Fibroblast of skin of left quadriceps (primary cell): ENCODE measurements around the gene LAMB1.

Source experiments
- DNase-seq, 2 experiments: peaks; one replicate each; pipeline ENCODE4 v3.0.0-alpha.2; 2013; ENCODE audit warnings: low read depth in 2 of 2

Gene LAMB1

GRCh38 chr7:108017776-108018151 lies 14.8 kb upstream of the LAMB1 start:
- DNase-seq: no peak

DNA sequence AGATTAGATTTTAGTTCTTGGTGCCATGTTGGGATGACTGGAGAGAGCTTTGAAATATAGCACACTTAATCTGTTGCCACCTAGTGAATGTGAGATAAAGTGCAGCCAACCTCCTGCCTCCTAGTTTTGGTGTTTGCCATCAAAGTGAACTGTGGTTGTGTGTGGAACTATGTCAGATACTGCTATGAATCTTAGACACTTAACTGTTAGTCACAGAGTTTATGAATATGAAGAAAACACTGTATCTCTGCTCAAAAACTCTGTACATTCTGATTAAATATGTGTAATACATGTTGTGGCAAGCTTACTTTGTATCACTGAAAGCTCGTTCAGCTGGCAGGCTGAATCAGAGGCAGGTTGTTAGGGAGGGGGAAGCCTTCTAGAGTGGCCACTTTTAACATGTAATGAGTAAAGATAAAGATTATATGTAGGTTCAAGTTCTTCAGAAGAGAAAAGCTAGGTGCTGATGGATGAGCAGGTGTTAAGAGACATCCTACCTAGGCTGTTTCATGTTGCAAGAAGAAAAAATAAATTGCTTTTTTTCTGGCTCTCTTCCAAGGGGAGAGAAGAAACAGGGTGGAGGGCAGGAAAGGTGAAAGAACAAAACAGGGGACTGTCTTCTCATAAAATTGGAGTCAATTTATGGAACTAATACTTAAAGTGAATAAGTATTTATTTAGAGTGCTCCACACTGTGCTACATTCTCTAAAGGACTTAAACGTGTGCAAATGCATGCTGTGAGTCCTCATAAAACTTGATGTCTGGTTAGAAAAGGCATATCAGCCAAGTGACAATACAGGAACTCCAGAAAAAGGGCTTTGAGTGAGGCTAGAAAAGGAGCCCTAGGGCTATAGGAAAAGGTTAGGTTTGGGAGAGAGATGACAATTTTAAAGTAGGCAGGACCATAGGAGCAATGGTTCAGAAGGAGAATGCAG lies 14.1 kb upstream of the LAMB1 start:
- DNase-seq: no peak

- no peak for DNase-seq
Observed at GRCh38 chr7:108015740-108016139, 12.8 kb upstream of the LAMB1 start.

GRCh38 chr7:108014747-108015682 lies 12.1 kb upstream of the LAMB1 start:
- DNase-seq: peak; percentile 78

DNA sequence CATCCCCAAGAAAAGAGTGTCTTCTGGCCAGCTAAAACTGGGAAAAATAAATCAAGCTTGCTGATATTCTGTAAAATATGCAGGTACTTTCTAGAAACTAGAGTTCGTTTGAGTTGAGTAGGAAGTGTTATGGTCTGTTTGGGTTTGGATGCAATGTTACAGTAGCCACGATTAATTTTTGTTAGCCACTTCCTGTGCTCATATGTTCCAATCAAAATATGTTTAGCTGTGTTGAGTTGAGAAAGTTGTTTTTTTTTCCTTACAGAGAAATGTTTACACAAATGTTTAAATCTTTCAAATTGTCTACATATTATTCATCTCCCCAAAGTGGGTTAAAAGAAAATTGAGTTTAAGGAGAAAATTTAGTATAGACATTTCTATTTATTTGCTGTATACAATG lies 11.3 kb upstream of the LAMB1 start:
- DNase-seq: no peak

- DNase-seq: no peak
Observed at GRCh38 chr7:108012499-108013430, 9.8 kb upstream of the LAMB1 start.

- no peak for DNase-seq
Observed at GRCh38 chr7:108010377-108010776, 7.4 kb upstream of the LAMB1 start.

DNA sequence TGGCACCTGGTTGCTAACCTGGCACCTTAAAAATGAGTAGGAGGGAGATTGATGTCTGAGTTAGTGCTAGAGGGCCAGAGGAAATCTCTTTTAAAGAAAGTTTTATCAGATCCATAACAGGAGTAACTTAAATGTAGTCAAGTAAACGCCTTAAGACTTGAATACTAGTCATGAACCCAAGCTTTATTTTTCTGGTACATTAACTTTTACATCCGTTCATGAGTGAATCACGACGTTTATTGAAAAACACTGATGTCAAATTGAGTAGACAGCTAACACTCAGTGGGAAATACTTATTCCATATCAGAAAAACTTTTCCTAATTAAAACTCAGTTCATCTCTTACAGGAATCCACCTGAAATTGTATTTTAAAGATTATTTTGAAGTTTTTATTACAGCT lies 6.9 kb upstream of the LAMB1 start:
- no peak for DNase-seq

- DNase-seq: no peak
Observed at GRCh38 chr7:108008827-108009226, 5.9 kb upstream of the LAMB1 start.

- no peak for DNase-seq
Observed at GRCh38 chr7:108008240-108008639, 5.3 kb upstream of the LAMB1 start.

DNA sequence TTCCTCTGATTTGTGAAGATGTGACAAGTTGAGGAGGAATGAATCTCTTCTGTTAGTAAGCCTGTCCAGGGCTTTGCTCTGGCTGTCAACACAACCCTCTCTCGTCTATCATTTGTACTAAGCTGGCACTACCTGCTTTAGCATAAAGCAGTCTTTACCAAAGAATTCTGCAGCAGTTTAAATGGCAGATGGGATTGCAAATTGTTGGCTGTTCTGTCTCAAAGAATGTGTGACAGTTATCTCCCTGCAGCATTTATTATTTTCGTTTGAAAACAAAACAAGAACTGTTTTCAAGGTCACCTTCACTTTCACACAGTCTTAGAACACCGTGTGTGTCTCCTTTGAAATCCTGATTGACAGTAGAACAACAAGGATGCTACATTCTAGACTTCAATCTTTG lies 4.8 kb upstream of the LAMB1 start:
- no peak for DNase-seq

DNA sequence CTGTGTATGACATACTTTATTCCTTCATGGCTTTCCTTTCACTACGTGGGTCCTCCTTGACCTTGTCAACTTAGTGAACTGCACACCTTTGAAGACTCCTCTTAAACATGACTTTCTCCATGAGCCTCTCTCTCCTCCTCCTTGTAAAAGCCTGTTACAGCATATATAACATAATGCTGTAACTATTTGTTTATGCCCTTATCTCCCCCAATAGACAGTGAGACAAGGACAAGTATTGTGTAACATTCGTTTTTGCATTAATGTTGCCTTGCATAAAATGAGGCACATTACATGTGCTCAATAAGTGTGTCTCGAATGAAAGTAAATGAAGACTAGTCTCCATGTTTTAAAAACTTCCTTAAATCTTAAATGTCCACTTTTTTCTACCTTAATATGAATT lies 4.3 kb upstream of the LAMB1 start:
- no peak for DNase-seq

DNA sequence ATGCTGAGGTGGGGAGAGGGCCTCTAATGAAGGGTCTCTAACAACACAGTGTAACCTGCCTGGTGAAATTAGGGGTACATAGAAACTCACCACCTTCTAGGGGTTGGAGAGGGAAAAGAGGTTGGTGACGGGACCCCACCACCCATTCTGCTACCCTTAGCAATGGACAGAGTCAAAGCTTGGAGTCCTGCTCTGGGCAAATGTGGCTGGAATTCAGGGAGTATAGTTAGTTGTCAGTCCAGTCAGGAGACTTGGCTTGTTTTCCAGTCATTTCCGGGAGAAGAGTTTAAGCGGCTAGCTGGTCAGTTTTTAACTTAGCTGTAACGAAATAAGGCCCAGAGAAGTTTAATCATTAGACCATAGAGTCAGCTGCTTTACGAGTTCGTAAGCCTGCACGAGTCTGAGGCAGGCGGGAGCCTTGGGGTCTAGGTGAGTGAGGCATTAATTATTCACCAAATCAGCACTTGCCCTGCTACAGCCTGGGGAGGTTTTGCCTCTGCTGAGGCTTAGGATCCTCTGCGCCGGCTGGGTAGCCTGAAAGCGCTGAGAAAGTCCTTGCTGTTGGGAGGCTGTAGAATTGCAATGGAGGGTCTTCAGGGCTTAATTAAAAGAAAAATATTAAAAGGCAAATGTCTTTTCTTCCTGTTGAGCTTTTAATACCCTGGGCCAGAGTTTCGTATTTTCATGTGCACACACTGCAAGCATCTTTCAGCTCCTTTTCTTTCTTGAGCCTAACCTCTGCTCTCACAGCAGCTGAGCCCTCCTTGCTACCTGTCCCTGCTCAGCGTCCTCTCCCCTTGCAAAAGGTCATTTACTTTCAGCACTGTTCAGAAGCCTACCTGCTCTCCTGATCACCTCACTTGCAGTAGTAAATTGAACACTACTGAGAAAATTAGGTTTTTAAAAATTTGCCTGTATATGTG lies 1.5 kb upstream of the LAMB1 start:
- no peak for DNase-seq

DNA sequence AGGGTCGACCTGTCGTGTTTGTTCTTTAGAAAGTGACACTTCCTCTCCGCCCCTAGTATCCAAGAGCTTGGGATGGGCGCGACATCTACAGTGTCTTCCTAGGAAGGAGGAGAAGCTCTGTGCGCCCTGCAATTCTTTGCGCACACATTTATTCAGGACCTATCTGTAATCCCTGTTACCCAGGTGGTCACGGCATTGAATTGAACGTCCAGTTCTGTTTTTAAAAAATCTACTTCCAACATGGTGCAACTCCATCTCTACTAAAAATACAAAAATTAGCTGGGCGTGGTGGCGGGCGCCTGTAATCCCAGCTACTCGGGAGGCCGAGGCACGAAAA lies 606 bp upstream of the LAMB1 start:
- no peak for DNase-seq

GRCh38 chr7:108001764-108002725 lies 916 bp downstream of the LAMB1 start:
- no peak for DNase-seq

- DNase-seq: no peak
Observed at GRCh38 chr7:108000875-108001763, 1.8 kb downstream of the LAMB1 start.

GRCh38 chr7:107999779-108000560 lies 3.0 kb downstream of the LAMB1 start:
- no peak for DNase-seq
